ENCODE results near the gene NAT14. TPM values are rescaled to one million over a fixed set of nuclear protein-coding genes. Genes with fewer than 3 reads are reported as not detected.

The NAT14 gene, protein sequence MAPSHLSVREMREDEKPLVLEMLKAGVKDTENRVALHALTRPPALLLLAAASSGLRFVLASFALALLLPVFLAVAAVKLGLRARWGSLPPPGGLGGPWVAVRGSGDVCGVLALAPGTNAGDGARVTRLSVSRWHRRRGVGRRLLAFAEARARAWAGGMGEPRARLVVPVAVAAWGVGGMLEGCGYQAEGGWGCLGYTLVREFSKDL
- 16.6 and 25.1 TPM in 2 replicates for total RNA-seq

DNA sequence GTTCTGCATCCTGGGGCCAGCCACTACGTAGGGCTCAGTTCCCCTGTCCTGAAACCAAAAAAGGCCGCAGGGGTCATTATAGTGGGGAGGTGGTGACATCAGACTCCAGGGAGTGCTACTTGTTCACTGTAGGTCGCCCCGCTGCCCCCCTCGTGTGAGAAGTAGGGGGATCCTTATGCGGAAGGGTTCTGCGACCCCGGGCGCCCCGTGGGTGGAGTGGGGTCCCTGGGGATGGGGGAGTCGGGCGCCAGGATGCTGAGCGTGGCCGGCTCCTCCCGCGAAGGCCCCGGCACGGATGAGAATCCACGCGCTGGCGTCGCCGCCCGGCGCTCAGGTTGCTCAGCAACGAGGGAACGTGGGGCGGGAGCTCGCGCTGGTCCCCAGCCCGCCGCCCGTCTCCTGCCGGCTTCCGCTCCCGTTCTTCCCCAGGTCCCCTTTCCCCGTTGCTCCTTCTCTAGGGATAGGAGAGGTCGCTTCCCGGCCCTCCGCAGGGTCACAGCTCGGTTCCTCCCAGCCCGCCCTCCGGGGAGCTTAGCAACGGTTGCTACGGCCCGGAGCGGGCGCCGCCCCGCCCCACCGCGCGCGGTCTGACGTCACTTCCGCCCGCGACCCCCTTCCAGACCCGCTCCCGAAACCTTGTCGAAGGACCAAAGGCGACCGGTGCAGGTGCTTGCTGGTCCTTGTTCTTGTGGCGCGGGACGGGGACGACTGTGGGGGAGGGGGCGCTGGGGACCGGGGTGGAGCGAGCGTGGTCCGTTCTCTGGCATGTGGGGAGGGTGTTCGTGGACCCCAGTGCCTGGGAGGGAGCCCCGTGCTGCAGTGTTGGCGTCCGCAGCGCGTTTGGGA, at the start of gene NAT14:
Gene NAT14, plus strand, starts transcription at position 596 of the 846 bp plus-strand sequence. CDS start 521 bp downstream, outside the sequence.

DNA sequence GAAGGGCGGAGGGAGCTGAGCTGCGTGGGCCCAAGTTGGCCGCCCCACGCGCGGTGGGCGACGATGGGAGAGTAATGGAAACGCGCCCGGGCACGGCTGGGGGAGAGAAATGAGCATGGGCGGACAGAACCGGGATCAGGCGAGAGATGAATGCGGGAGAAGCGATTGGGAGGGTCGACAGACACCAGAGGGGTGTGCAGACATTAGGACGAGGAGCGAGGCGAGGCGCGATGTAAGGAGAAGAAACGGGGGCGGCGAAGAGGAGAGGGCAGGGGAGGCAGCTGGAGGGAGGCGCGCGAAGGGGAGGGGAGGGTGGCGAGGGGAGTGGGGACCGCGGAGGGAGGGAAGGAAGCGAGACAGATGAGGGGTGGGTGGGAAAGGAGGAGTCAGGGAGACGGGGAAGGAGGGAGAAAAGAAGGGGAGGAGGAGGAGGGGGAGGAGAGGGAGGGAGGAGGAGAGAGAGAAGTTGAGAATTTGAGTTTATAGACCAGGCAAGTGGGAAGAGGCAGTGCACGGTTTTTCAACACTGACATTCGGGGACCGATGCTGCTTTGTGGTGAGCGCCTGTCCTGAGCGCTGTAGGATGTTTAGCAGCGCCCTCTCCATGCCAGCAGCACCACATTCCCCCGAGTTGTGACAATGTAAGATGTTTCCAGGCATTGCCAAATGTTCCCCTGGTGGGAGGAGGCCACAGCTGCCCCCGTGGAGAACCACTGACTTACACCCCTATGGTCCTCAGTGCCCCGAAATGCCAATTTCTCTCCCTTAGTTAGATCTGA, 41.8 kb upstream of the NAT14 start, which contains the start of gene SHISA7:
Gene SHISA7, minus strand, starts transcription at position 256 of the 779 bp plus-strand sequence. CDS start 437 bp downstream, outside the sequence.

DNA sequence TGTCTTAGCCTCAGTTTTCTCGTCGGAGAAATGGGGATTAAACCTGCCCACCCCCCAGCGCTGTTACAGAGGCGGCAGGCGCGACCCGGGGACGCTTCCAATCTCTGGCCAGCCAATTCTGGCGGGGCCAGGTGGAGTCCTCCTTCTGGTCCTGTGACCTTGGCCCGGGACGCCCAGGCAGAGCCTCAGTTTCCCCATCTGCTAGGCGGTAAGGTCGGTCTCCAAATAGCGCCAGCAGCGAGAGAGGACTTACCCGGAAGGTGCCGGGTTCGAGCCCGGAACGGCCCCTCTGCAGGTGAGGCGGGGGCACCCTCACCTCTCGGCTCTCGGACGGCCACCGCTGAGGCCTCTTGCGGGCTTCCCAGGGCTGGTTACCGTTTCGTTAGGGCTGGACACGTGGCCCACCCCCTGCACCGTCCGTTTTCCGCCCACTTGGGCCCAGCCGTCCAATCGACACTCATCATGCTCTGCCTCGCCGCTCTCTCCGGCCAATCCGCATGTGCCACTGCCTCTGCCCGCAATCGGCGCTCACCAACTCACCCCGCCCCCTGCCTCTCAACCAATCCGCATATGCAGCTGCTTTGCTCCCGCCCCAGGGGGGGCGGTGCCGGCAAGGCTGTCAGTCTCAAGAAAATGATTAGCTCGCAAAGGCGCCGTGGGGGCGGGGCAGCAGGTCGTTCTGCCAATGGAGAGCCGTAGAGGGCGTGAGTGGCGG, 23.6 kb upstream of the NAT14 start, which contains the start of gene ISOC2:
Gene ISOC2, minus strand, starts transcription at position 384 of the 715 bp plus-strand sequence. CDS start 5,156 bp downstream, outside the sequence.

DNA sequence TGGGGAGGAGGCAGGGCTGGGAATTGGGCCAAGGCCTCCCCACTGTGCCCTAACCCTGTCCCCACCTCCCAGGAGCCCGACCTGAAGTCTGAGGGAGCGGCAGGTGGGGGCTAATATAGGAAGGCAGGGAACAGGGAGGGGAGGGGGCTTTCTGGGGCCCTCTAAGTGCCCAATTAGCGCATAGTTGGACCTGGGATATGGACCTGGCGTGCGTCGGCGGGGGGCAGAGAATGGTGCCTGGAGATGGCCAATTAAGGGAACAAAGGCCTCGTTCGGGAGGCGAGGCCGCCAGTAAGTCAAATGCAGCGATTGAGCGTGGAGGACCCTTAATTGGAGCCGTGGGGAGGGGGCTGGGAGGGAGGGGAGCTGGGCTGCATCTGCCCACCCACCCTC, 20.3 kb upstream of the NAT14 start, which contains the start of gene C19orf85:
Gene C19orf85, minus strand, starts transcription at position 90 of the 393 bp plus-strand sequence. CDS start 197 bp downstream, outside the sequence.

DNA sequence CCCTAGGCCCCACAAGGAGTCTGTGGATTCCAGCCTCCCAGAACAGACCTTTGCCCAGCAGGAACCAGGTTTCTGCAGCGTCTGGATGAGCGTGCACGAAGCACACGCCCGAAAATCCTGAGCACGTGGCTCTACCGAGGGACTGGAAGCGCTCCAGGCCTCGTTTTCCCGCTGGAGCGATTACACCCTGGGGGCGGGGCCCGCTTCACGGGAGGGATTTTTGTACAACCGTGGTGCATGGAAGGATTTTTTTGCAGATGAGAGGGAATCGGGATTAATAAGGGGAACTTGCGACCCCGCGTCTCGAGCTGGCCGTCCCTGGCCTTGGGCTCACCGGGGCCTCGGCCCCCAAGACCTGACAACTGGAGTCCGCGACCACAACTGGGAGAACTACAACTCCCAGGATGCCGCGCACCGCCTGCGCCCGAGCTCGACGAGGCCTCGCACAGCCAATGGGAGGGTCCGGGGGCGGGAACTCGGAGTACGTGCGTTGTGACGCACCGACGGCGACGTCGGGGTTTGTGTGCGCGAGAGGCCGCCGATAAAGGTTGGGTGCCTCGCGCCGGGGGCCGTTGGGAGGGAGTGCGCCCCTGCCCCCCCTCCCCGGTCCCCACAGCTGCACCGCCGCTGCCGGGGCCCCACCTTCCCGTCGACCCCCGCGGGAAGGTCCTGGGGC, 8.8 kb upstream of the NAT14 start, which contains the start of gene ZNF628:
Gene ZNF628, plus strand, starts transcription at position 518 of the 676 bp plus-strand sequence. CDS start 3,294 bp downstream, outside the sequence.

DNA sequence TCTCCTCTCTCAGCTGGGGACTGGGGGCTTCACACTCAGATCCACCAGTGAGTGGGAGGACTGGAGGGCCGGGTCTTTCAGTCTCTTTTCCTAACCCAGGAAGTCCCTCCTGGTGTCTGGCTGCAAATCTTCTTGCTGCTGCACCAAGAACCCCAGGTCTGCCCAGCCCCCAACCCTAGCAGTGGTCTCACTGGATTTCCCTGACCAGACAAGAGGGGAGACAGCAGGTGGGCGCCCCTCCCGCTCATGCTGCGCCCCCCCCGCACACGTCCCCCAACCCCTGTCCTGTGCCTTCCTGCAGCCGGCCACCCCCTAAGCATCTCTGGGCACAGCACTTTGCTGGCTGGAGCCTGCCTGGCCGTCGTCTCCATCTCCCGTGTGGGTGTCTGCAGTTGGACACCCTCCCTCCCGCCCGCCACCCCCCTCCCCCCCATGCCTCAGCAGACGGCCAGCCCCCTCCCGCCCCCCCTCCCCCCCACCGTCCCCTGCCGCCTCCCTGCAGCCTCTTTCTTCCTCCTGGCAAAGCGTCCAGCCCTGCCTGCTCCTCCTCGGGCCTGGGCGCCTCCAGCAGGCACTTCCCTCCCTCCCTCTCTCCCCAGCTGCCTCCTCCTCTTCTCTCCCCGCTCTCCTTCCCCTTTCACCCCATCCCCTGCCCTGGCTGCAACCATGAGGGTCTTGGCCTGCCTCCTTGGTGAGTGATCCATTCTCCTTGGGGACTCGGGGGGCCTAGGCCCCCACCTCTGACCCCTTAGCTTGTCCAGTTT, 3.1 kb downstream of the NAT14 start, which contains the start of gene SSC5D:
Gene SSC5D, plus strand, starts transcription at position 513 of the 764 bp plus-strand sequence. Its CDS starts 154 bp downstream, at position 667.

Other genes with a start within 250 kb of the NAT14 start
- 30.5 and 31.7 TPM in 2 replicates for gene PPP6R1, start 226.2 kb upstream of the NAT14 start, total RNA-seq
- 26.7 and 37.5 TPM in 2 replicates for gene HSPBP1, start 205.1 kb upstream of the NAT14 start, total RNA-seq
- gene BRSK1, start 201.2 kb upstream of the NAT14 start, total RNA-seq = 2.2 and 8.6 TPM in 2 replicates
- not detected in 2 replicates for gene TMEM150B, start 159.8 kb upstream of the NAT14 start, total RNA-seq
- 6.4 and 6.5 TPM in 2 replicates for gene KMT5C, start 145.3 kb upstream of the NAT14 start, total RNA-seq
- not detected in 2 replicates for gene COX6B2, start 130.5 kb upstream of the NAT14 start, total RNA-seq
- gene GARIN5B, start 121.9 kb upstream of the NAT14 start, total RNA-seq = not detected in 2 replicates
- 0.77 TPM in 1 of 2 replicates, not detected in the other for gene IL11, start 114.7 kb upstream of the NAT14 start, total RNA-seq
- 0.17 TPM in 1 of 2 replicates, not detected in the other for gene TMEM190, start 108.4 kb upstream of the NAT14 start, total RNA-seq
- gene TMEM238, start 100.9 kb upstream of the NAT14 start, total RNA-seq = 0.23 and 0.60 TPM in 2 replicates
- gene RPL28, start 99.3 kb upstream of the NAT14 start, total RNA-seq = 452 and 1,009 TPM in 2 replicates
- 42.2 and 50.1 TPM in 2 replicates for gene UBE2S, start 77.4 kb upstream of the NAT14 start, total RNA-seq
- not detected in 2 replicates for gene SHISA7, start 41.9 kb upstream of the NAT14 start, total RNA-seq
- 86.5 and 89.5 TPM in 2 replicates for gene ISOC2, start 23.5 kb upstream of the NAT14 start, total RNA-seq
- not detected in 2 replicates for gene C19orf85, start 20.4 kb upstream of the NAT14 start, total RNA-seq
- 1.9 and 4.2 TPM in 2 replicates for gene ZNF628, start 8.6 kb upstream of the NAT14 start, total RNA-seq
- 9.1 and 19.5 TPM in 2 replicates for gene SSC5D, start 3.2 kb downstream of the NAT14 start, total RNA-seq
- not detected in 2 replicates for gene SBK2, start 51.9 kb downstream of the NAT14 start, total RNA-seq
- not detected in 2 replicates for gene SBK3, start 60.4 kb downstream of the NAT14 start, total RNA-seq
- gene ZNF579, start 95.7 kb downstream of the NAT14 start, total RNA-seq = 10.7 and 11.9 TPM in 2 replicates
- 4.8 and 6.1 TPM in 2 replicates for gene FIZ1, start 114.3 kb downstream of the NAT14 start, total RNA-seq
- gene ZNF524, start 115.1 kb downstream of the NAT14 start, total RNA-seq = 25.6 and 46.4 TPM in 2 replicates
- gene ZNF865, start 120.5 kb downstream of the NAT14 start, total RNA-seq = 4.6 and 4.9 TPM in 2 replicates
- gene ZNF784, start 139.4 kb downstream of the NAT14 start, total RNA-seq = 4.7 and 5.2 TPM in 2 replicates
- gene ZNF580, start 155.8 kb downstream of the NAT14 start, total RNA-seq = 27.0 and 32.3 TPM in 2 replicates
- gene ZNF581, start 158.5 kb downstream of the NAT14 start, total RNA-seq = 29.1 and 59.8 TPM in 2 replicates
- 19.0 and 19.8 TPM in 2 replicates for gene CCDC106, start 163.0 kb downstream of the NAT14 start, total RNA-seq
- gene U2AF2, start 169.8 kb downstream of the NAT14 start, total RNA-seq = 82.9 and 105 TPM in 2 replicates
- 119 and 121 TPM in 2 replicates for gene EPN1, start 190.0 kb downstream of the NAT14 start, total RNA-seq

All from pericardium fibroblast (primary cell).